Skeletal muscle satellite cell (primary cell): ENCODE results near the gene CDC25B.

ENCODE experiments used
- H3K27me3 ChIP-seq: 2 replicates; pipeline ENCODE4 v1.7.0; 2013; ENCODE audit warnings: low read length; ENCODE audit not compliant: control insufficient read depth, insufficient read depth
- H3K36me3 ChIP-seq: 2 replicates; pipeline ENCODE4 v1.7.0; 2013; ENCODE audit warnings: mild to moderate bottlenecking, control low read depth, low read length; ENCODE audit not compliant: insufficient read depth
- H3K4me1 ChIP-seq: 2 replicates; pipeline ENCODE4 v1.7.0; 2013; ENCODE audit warnings: low read length; ENCODE audit not compliant: control insufficient read depth, insufficient read depth
- H3K4me2 ChIP-seq: 2 replicates; pipeline ENCODE4 v1.7.0; 2013; ENCODE audit warnings: mild to moderate bottlenecking, low read length
- H3K4me3 ChIP-seq: 2 replicates; pipeline ENCODE4 v1.7.0; 2013; ENCODE audit warnings: low read length
- H3K9ac ChIP-seq: 2 replicates; pipeline ENCODE4 v1.7.0; 2013; ENCODE audit warnings: mild to moderate bottlenecking, low read depth, low read length, moderate library complexity
- H3K9me3 ChIP-seq: replicated peaks from 2 replicates; pipeline ENCODE4 v1.7.0; 2013; ENCODE audit warnings: mild to moderate bottlenecking, control low read depth, low read length

Gene CDC25B

GRCh38 chr20:3813848-3814581, 17.9 kb downstream of the CDC25B start:
- Histone ChIP-seq H3K9ac (no peak overlapping the region), H3K36me3 (no peaks in the 10 kb centered on the region), H3K4me1 (peaks cover 31% of the 10 kb centered on the region), H3K4me3 (no peak overlapping the region), H3K4me2 (no peak overlapping the region), H3K27me3 (no peaks in the 10 kb centered on the region), H3K9me3 (no peaks in the 10 kb centered on the region)

GRCh38 chr20:3814928-3815495, 18.9 kb downstream of the CDC25B start:
- Histone ChIP-seq H3K27me3 (no peaks in the 10 kb centered on the region), H3K4me2 (no peak overlapping the region), H3K4me3 (no peak overlapping the region), H3K36me3 (no peaks in the 10 kb centered on the region), H3K4me1 (peaks cover 35% of the 10 kb centered on the region), H3K9ac (no peak overlapping the region), H3K9me3 (no peaks in the 10 kb centered on the region)

- H3K36me3 ChIP-seq = no peaks in the 10 kb centered on the region
- H3K4me2 ChIP-seq = no peak overlapping the region
- H3K4me3 ChIP-seq = no peak overlapping the region
- H3K9me3 ChIP-seq = no peaks in the 10 kb centered on the region
- H3K9ac ChIP-seq = no peak overlapping the region
- no peaks in the 10 kb centered on the region for H3K27me3 ChIP-seq
- H3K4me1 ChIP-seq = peaks cover 29% of the 10 kb centered on the region
These were observed 19.7 kb downstream of the CDC25B start for GRCh38 chr20:3815703-3816315.

- Histone ChIP-seq H3K4me3 (no peak overlapping the region), H3K9ac (no peak overlapping the region), H3K27me3 (no peaks in the 10 kb centered on the region), H3K9me3 (no peaks in the 10 kb centered on the region), H3K4me2 (no peak overlapping the region), H3K36me3 (peaks cover 14% of the 10 kb centered on the region), H3K4me1 (peaks cover 21% of the 10 kb centered on the region)
These were observed 22.3 kb downstream of the CDC25B start for GRCh38 chr20:3818155-3819151.

GRCh38 chr20:3819411-3820047, 23.4 kb downstream of the CDC25B start:
- Histone ChIP-seq H3K4me3 (peak overlapping the region; percentile 99), H3K36me3 (peaks cover 24% of the 10 kb centered on the region), H3K4me1 (peaks cover 21% of the 10 kb centered on the region), H3K9ac (peak overlapping the region; percentile 99), H3K4me2 (peak overlapping the region; percentile 96), H3K27me3 (no peaks in the 10 kb centered on the region), H3K9me3 (no peaks in the 10 kb centered on the region)

GRCh38 chr20:3820048-3820900, 24.2 kb downstream of the CDC25B start, which contains the start of gene AP5S1:
TSS of gene AP5S1 (plus strand) at chr20:3820547. CDS start at chr20:3822118, 1,571 bp downstream.
- Histone ChIP-seq H3K4me3 (peak within 1 kb of the TSS; percentile 99), H3K36me3 (peaks cover 24% of the 10 kb centered on the region), H3K9ac (peak within 1 kb of the TSS; percentile 99), H3K4me2 (peak within 1 kb of the TSS; percentile 96), H3K27me3 (no peaks in the 10 kb centered on the region), H3K4me1 (peaks cover 21% of the 10 kb centered on the region), H3K9me3 (no peaks in the 10 kb centered on the region)

GRCh38 chr20:3820901-3821727, 25.0 kb downstream of the CDC25B start:
- H3K36me3 ChIP-seq = peaks cover 30% of the 10 kb centered on the region
- H3K9ac ChIP-seq = peak overlapping the region; percentile 99
- H3K27me3 ChIP-seq = no peaks in the 10 kb centered on the region
- peak overlapping the region; percentile 99 for H3K4me3 ChIP-seq
- peaks cover 21% of the 10 kb centered on the region for H3K4me1 ChIP-seq
- no peaks in the 10 kb centered on the region for H3K9me3 ChIP-seq
- H3K4me2 ChIP-seq = peak overlapping the region; percentile 96

- Histone ChIP-seq H3K4me3 (no peak overlapping the region), H3K36me3 (peaks cover 30% of the 10 kb centered on the region), H3K27me3 (no peaks in the 10 kb centered on the region), H3K4me1 (peaks cover 21% of the 10 kb centered on the region), H3K9me3 (no peaks in the 10 kb centered on the region), H3K9ac (no peak overlapping the region), H3K4me2 (no peak overlapping the region)
These were observed 25.9 kb downstream of the CDC25B start for GRCh38 chr20:3821996-3822395.

GRCh38 chr20:3823881-3824280, 27.8 kb downstream of the CDC25B start:
- Histone ChIP-seq H3K9ac (no peak overlapping the region), H3K9me3 (no peaks in the 10 kb centered on the region), H3K27me3 (no peaks in the 10 kb centered on the region), H3K4me3 (no peak overlapping the region), H3K4me2 (no peak overlapping the region), H3K4me1 (peaks cover 12% of the 10 kb centered on the region), H3K36me3 (peaks cover 30% of the 10 kb centered on the region)
